ENCODE data around the gene NR1H4. TPM values are rescaled to one million over a fixed set of nuclear protein-coding genes. Genes with fewer than 3 reads are reported as not detected.
"Not testable (repeated sequence)": the region's sequence is repeated elsewhere in the genome, so short reads cannot be mapped to it uniquely, and the experiment has no call there.

Gene NR1H4
- total RNA-seq (2014; rRNA removed; shearing (Covaris generic)): 0.10 and 0.20 TPM in 2 replicates

DNA sequence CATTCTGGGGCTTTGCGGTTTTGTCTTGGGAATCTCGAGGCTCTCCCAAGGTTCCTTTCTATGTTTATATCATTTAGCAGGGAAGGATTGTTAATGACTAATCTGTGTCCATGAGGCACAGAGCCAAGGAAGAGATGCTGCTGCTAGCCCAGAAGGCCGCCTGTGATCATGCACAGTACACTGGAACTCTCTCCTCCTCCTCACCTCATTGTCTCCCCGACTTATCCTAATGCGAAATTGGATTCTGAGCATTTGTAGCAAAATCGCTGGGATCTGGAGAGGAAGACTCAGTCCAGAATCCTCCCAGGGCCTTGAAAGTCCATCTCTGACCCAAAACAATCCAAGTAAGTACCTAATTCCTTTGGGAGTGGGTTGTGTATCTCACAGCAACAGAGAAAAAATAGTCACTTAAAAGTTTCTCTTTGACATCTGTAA lies at the start of gene NR1H4:
TSS of gene NR1H4 (plus strand) at position 151 of the 435 bp plus-strand sequence. CDS start 19,458 bp downstream, outside the sequence.
- DNase-seq (ENCODE audit: low spot score): peak; percentile 38

- no peak for DNase-seq (ENCODE audit: low spot score)
Measured at GRCh38 chr12:100426145-100426544, 47.5 kb upstream of the NR1H4 start.

DNA sequence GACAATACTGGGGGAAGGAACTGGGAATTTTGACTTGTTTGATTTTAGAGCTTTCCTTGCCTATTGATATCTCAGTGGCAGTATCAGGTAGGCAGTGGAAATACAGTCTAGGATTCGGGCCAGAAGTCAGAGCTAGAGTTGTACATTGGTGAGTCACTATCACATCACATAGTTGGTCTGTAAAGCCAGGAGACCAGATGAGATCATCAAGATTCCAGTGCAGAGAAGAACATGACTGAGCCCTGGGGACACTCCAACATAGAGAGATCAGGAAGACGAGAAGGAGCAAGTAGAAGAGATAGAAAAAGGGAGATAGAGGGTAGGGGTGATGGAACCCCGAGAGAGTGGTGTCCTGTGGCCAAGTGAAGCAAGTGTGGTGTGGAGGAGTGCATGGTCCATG lies 46.6 kb upstream of the NR1H4 start:
- peak; percentile 23 for DNase-seq (ENCODE audit: low spot score)

GRCh38 chr12:100430251-100430650 lies 43.4 kb upstream of the NR1H4 start:
- not testable (repeated sequence) for DNase-seq (ENCODE audit: low spot score)

- DNase-seq (ENCODE audit: low spot score): no peak
Measured at GRCh38 chr12:100433701-100434100, 40.0 kb upstream of the NR1H4 start.

GRCh38 chr12:100434177-100434576 lies 39.5 kb upstream of the NR1H4 start:
- DNase-seq (ENCODE audit: low spot score): no peak

GRCh38 chr12:100435957-100436356 lies 37.7 kb upstream of the NR1H4 start:
- DNase-seq (ENCODE audit: low spot score): no peak

DNA sequence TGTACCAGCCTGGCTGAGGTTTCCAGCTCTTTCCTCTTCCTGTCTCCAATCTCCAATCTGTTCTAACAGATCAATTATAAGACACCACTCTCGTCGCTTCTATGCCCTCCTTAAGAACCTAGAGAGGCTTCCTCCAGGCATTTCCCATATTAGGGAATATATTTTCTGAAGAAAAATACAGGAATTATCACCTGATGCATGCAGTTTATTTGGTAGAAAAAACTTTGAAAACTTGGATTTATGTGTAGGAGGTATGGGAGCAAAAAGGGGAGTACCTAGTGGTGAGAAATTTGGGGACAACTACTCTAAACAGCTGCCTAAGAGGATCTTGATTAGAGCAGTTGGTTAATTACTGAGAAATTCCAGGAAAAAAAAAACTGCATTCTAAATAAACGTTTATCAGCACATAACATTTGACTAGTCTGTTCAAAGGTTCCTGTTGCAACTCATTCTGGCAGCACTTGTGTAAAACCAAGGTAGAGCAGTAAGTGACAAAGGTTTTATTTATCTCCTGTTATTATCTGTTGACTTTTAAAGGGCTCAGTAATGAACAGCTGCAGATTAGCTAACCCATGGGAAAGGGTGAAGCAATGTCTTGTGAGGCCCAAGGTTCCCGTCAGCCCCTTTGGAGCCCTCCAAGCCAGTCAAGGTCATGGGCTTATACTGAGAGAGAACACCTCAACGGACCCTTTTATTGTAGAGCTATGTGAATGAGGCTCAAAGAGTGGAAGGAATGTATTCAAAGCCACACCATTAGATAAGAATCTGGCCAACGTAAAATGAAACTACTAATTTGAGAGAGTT lies 36.4 kb upstream of the NR1H4 start:
- DNase-seq (ENCODE audit: low spot score): peak; percentile 55

- DNase-seq (ENCODE audit: low spot score): no peak
Measured at GRCh38 chr12:100439797-100440196, 33.9 kb upstream of the NR1H4 start.

DNA sequence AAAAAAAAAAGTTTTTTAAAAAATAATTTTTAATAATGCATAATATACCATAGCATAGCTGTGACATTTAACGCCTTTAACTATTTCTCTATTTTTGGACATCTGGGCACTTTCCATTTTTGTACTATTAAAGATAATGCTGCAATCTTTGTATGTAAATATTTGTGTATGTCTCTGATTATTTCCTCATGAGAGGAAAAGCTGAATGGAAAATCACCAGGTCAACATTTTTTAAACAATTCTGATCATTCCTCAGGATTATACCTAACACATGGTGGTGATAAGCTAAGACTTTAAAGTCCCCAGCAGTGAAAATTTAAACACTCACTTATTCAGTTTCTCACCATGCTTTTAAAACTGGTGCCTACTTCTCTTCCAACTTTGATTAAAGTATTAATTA lies 31.3 kb upstream of the NR1H4 start:
- no peak for DNase-seq (ENCODE audit: low spot score)

DNA sequence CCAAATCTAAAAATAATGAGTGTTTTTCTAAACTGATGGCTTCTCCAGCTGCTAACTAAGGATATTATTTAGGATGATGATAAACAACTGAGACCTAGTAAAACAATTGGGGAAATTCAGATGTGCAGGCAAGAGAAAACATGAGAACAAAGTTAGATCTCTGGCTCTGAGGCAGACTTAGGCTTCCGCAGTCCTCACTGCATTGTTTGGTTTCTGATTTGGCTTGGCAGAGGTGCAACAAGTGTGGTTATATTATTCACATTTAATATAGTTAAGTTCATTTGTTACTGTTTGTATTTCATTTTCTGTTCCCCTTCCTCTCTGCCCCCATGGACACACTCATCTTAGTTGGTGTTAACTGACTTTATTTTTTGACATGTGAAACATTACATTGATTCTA lies 30.2 kb upstream of the NR1H4 start:
- DNase-seq (ENCODE audit: low spot score): no peak

DNA sequence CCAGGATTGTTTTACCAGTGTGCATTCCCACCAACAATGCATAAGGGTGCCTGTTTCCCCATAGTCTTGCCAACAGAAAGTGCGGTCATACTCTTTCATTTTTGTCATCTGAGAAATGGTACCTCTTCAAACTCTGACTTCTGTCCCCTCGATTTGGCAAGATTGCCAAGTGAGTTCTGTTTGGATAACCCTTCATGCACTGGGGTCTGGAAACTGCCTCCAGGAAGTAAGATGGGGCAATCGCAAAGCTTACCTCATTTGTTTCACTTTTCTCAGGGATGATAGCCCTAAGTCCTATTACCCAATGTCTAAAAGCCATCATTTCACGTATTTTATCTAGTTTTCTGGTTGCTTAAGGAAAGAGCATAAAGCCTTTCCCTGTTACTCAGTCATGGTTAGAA lies 28.6 kb upstream of the NR1H4 start:
- DNase-seq (ENCODE audit: low spot score): no peak

GRCh38 chr12:100447381-100447780 lies 26.3 kb upstream of the NR1H4 start:
- DNase-seq (ENCODE audit: low spot score): no peak

- no peak for DNase-seq (ENCODE audit: low spot score)
Measured at GRCh38 chr12:100448656-100449055, 25.0 kb upstream of the NR1H4 start.

- DNase-seq (ENCODE audit: low spot score): no peak
Measured at GRCh38 chr12:100450735-100451134, 22.9 kb upstream of the NR1H4 start.

DNA sequence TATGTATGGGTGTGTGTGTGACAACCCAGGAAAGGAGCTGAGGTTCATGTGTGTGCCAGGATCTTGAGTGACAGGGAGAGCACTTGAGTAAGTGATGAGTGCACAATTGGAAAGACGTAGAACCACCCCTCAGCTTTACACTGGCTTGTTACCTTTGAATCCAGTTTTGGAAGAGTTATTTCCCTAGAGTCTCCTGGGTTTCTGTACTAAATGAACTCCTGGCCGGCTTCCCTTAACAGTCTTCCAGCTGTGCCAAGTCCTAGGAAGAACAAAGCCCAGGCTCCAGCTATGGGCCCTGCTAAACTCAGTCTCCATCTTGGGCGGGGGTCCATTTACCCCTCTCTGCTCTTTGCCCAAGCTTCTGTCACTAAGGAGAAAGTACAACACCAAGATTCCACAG lies 19.7 kb upstream of the NR1H4 start:
- DNase-seq (ENCODE audit: low spot score): no peak

DNA sequence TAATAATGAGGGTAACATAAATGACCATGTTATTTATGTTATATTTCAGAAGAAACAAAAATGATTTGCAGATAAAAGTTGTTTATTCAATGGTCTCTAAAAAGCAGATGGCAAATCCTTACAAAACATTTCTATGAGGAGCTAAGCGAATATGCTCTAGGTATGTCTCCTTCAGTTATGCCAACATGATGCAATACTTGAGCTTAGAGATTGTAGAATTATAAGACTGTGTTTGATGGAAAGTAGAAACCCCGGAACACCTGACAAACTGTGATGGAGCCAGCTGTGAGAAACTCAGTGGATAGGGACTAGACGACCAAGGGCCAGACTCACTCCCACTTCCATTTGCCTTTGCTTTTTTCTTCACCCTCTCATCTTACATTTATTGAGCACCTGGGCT lies 17.8 kb upstream of the NR1H4 start:
- no peak for DNase-seq (ENCODE audit: low spot score)

DNA sequence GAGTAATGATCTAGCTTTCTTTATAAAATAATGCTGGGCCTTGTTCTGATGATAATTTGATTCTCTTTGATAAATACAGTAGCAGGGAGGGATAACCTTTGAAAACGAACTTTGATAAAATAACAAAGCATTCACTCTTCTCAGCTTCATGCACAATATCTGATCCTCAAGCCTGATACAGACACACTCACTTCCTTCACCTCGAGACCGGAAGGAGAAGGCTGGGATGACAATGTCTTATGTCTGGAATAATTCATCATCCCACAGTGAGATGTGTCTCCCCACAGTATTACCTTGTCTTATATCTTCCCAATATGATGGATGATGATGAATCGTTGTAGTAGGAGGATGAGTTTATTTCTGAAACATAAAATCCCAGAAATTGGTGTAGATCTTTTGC lies 15.5 kb upstream of the NR1H4 start:
- DNase-seq (ENCODE audit: low spot score): no peak

- no peak for DNase-seq (ENCODE audit: low spot score)
Measured at GRCh38 chr12:100460702-100461101, 13.0 kb upstream of the NR1H4 start.

- DNase-seq (ENCODE audit: low spot score): no peak
Measured at GRCh38 chr12:100461330-100461973, 12.2 kb upstream of the NR1H4 start.

GRCh38 chr12:100463661-100464060 lies 10.0 kb upstream of the NR1H4 start:
- no peak for DNase-seq (ENCODE audit: low spot score)

- no peak for DNase-seq (ENCODE audit: low spot score)
Measured at GRCh38 chr12:100464529-100464928, 9.1 kb upstream of the NR1H4 start.

DNA sequence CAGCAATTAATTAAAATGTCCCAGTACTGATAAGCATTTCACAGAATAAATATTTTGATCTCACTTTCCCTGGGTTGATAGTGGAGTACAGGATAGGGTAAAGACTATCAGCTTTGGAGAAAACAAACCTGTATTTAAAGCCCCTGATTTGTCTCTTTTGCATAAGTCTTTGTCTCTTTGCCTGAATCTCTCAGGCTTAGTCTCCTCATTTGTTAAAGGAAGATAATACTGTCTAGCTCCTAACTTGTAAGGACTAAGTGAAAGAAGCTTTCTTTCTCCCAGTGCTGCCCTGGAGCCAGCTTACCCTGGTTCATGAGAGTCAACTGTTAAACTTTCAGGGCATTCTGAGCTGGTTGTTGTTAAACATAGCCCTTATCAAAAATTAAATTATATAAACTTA lies 5.5 kb upstream of the NR1H4 start:
- no peak for DNase-seq (ENCODE audit: low spot score)

All from HT-29 (cell line).